SU-DHL-6 (cell line): ENCODE results near the gene TANC1.

Source experiments
- H2AFZ ChIP-seq: fragments of 200-600 bp; sonication (generic); 2 replicates; pipeline ENCODE4 v1.6.1; 2014; ENCODE audit warnings: low read depth, mild to moderate bottlenecking, moderate library complexity, mixed read lengths, antibody characterized with exemption, low read length; ENCODE audit not compliant: severe bottlenecking
- H3F3A ChIP-seq: fragments of 200-600 bp; shearing (Covaris generic); 2 replicates; pipeline ENCODE4 v1.6.0; 2016; ENCODE audit warnings: antibody characterized with exemption, mild to moderate bottlenecking; ENCODE audit not compliant: insufficient read depth
- H3K27ac ChIP-seq: fragments of 200-600 bp; sonication (generic); 2 replicates; pipeline ENCODE4 v1.5.1; 2016; ENCODE audit warnings: low read depth, mild to moderate bottlenecking, low read length, moderate library complexity, mixed read lengths
- H3K27me3 ChIP-seq: fragments of 200-600 bp; sonication (generic), shearing (Covaris generic); 2 replicates; pipeline ENCODE4 v1.6.0; 2014; ENCODE audit warnings: mild to moderate bottlenecking, low read length
- H3K36me3 ChIP-seq: fragments of 200-600 bp; sonication (generic); 2 replicates; pipeline ENCODE4 v1.6.1; 2014; ENCODE audit warnings: mild to moderate bottlenecking, low read length, mixed read lengths
- H3K4me2 ChIP-seq: fragments of 300-600, 200-600 bp; shearing (Covaris generic), sonication (generic); 2 replicates; pipeline ENCODE4 v1.6.0; 2014; ENCODE audit warnings: low read length, low read depth, mild to moderate bottlenecking; ENCODE audit not compliant: poor library complexity, severe bottlenecking
- H3K4me3 ChIP-seq: fragments of 200-600 bp; sonication (generic); 2 replicates; pipeline ENCODE4 v1.5.1; 2014; ENCODE audit warnings: antibody characterized with exemption, low read length, mild to moderate bottlenecking, mixed read lengths; ENCODE audit not compliant: insufficient read depth, poor library complexity, severe bottlenecking
- H3K79me2 ChIP-seq: fragments of 200-600 bp; sonication (generic); 2 replicates; pipeline ENCODE4 v1.6.1; 2014; ENCODE audit warnings: mild to moderate bottlenecking, low read length, moderate library complexity; ENCODE audit not compliant: insufficient read depth
- H3K9ac ChIP-seq: fragments of 200-600 bp; sonication (generic); 2 replicates; pipeline ENCODE4 v1.7.0; 2014; ENCODE audit warnings: mild to moderate bottlenecking, low read length
- H3K9me2 ChIP-seq: fragments of 200-600 bp; sonication (generic); replicated peaks from 2 replicates; pipeline ENCODE4 v1.6.1; 2014; ENCODE audit warnings: low read length; ENCODE audit not compliant: insufficient read depth
- H3K9me3 ChIP-seq: fragments of 200-600 bp; sonication (generic); 2 replicates; pipeline ENCODE4 v1.6.1; 2014; ENCODE audit warnings: low read length, mixed read lengths; ENCODE audit not compliant: insufficient read depth
- H4K20me1 ChIP-seq: fragments of 200-600 bp; sonication (generic); 2 replicates; pipeline ENCODE4 v1.6.1; 2014; ENCODE audit warnings: low read depth, mild to moderate bottlenecking, antibody characterized with exemption, low read length, moderate library complexity, mixed read lengths
- EZH2phosphoT487 ChIP-seq: fragments of 200-600 bp; sonication (generic), shearing (Covaris generic); conservative IDR thresholded peaks from 2 replicates; pipeline ENCODE4 v1.6.1; 2018; ENCODE audit warnings: mild to moderate bottlenecking, antibody characterized with exemption, low read length, moderate library complexity, mixed read lengths
- TF ChIP-seq, protein P1 (sequence below): fragments of 200-600 bp; sonication (generic); IDR thresholded peaks from one replicate; pipeline ENCODE4 v1.5.1; 2017; ENCODE audit warnings: antibody characterized with exemption, mild to moderate bottlenecking, low read length, moderate library complexity; ENCODE audit not compliant: insufficient read depth, poor library complexity, severe bottlenecking

The TANC1 gene

DNA sequence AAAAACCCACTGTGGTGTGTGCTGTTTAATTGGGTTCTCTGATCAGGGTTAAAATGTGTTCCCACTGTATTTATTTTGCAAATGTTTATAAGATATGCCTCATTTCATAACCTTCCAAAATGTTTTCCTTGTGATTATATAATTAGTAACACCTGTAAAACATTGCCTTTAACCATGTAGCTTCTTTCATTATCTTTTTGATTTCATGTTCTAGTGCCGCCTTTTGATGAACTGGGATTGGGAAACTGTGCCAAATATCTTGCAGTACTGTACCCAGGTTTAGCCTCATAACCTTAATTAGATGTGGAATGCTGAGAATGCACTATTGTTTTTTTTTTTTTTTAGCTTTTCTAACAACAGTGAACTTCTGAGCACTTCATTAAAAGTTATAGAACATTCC is 96.9 kb downstream of the TANC1 start:
- no peaks in the 10 kb centered on the region for H3F3A ChIP-seq
- H3K9me2 ChIP-seq = no peaks in the 10 kb centered on the region
- TF ChIP-seq, protein P1, sequence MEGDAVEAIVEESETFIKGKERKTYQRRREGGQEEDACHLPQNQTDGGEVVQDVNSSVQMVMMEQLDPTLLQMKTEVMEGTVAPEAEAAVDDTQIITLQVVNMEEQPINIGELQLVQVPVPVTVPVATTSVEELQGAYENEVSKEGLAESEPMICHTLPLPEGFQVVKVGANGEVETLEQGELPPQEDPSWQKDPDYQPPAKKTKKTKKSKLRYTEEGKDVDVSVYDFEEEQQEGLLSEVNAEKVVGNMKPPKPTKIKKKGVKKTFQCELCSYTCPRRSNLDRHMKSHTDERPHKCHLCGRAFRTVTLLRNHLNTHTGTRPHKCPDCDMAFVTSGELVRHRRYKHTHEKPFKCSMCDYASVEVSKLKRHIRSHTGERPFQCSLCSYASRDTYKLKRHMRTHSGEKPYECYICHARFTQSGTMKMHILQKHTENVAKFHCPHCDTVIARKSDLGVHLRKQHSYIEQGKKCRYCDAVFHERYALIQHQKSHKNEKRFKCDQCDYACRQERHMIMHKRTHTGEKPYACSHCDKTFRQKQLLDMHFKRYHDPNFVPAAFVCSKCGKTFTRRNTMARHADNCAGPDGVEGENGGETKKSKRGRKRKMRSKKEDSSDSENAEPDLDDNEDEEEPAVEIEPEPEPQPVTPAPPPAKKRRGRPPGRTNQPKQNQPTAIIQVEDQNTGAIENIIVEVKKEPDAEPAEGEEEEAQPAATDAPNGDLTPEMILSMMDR = no peak
- TF ChIP-seq EZH2phosphoT487 = no peak
- no peak overlapping the region for H3K9ac ChIP-seq
- no peak overlapping the region for H2AFZ ChIP-seq
- no peaks in the 10 kb centered on the region for H3K27me3 ChIP-seq
- H3K4me3 ChIP-seq = no peak overlapping the region
- H3K9me3 ChIP-seq = no peaks in the 10 kb centered on the region
- H4K20me1 ChIP-seq = no peaks in the 10 kb centered on the region
- no peak overlapping the region for H3K27ac ChIP-seq
- no peak overlapping the region for H3K4me2 ChIP-seq
- no peaks in the 10 kb centered on the region for H3K36me3 ChIP-seq
- no peaks in the 10 kb centered on the region for H3K79me2 ChIP-seq

DNA sequence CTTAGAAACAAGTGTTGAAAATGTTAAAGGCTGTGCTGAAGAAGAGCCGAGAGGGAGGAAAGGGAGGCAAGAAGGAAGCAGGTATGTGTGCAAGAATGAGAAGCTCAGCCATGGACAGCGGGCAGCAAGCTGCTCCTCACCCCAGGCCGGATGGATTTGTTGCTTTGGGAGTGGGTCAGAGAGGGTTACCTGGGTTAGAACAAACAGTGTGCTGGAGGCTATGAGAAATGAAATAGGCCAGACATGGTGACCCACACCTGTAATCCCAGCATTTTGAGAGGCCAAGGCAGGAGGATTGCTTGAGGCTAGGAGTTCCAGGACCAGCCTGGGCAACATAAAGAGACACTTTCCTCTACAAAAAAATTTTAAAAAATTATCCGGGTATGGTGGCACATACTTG is 97.5 kb downstream of the TANC1 start:
- no peak overlapping the region for H3K27ac ChIP-seq
- no peak overlapping the region for H3K4me2 ChIP-seq
- no peaks in the 10 kb centered on the region for H4K20me1 ChIP-seq
- H3K9ac ChIP-seq = no peak overlapping the region
- TF ChIP-seq EZH2phosphoT487 = no peak
- TF ChIP-seq, protein P1 = no peak
- H3K9me3 ChIP-seq = no peaks in the 10 kb centered on the region
- H3F3A ChIP-seq = no peaks in the 10 kb centered on the region
- H2AFZ ChIP-seq = no peak overlapping the region
- no peaks in the 10 kb centered on the region for H3K36me3 ChIP-seq
- no peaks in the 10 kb centered on the region for H3K9me2 ChIP-seq
- no peaks in the 10 kb centered on the region for H3K79me2 ChIP-seq
- H3K27me3 ChIP-seq = no peaks in the 10 kb centered on the region
- no peak overlapping the region for H3K4me3 ChIP-seq

DNA sequence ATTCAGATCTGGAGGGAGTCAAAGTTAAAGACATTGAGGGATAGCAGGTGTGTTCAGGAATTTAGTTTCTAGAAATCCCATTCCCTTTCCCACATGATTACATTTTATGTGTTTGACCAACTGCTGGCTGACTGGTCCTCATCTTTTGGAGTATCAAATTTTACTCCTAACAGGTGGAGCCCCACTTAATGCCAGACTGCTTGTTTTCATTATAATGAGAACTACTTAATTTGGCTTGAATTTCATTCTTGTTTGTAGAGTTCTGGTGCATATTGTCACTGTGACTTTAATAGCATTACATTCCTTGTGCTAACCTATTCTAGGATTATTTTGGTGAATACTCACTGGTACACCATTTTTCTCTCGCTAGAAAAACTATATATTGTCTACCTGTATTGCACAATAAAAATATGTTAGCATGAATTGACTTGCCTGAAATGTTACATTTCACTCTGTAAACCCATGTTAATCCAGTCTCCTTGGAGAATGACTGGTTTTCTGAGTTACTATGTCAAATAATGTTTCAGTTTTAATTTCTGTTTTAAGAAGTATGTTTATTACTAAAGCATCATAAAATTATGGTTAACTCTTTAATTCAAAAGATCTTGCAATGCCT is 98.2 kb downstream of the TANC1 start:
- Histone ChIP-seq H3K4me2 (no peak overlapping the region), H3K4me3 (no peak overlapping the region), H3K27me3 (no peaks in the 10 kb centered on the region), H3K27ac (no peak overlapping the region), H3K79me2 (no peaks in the 10 kb centered on the region), H3K9me2 (no peaks in the 10 kb centered on the region), H4K20me1 (no peaks in the 10 kb centered on the region), H3K9ac (no peak overlapping the region), H3K36me3 (no peaks in the 10 kb centered on the region), H3F3A (no peaks in the 10 kb centered on the region), H3K9me3 (no peaks in the 10 kb centered on the region), H2AFZ (no peak overlapping the region)
- no peak for TF ChIP-seq EZH2phosphoT487
- TF ChIP-seq, protein P1 = no peak
